HCT116 (cell line): ENCODE measurements around the gene POC1A. TPM values are rescaled to one million over a fixed set of nuclear protein-coding genes. Genes with fewer than 3 reads are reported as not detected.

Source experiments
- ATAC-seq: fragments of 200-7000 bp; cut with Tn5 transposase; 2 replicates; pipeline ENCODE4 v1.9.1; 2020; ENCODE audit warnings: mild to moderate bottlenecking, moderate library complexity
- BruUV-seq: library from RNA; stranded (reverse); fragments of 400-500 nt; replicated peaks from 2 replicates; lab custom pipeline; 2021; lab: Mats Ljungman, UMichigan
- CTCF ChIA-PET: fragments of 300-600 bp; sonication (Branson Sonifier 250); formaldehyde crosslinking; loops from one replicate; lab custom pipeline; 2021; ENCODE audit warnings: antibody characterized with exemption; lab: Charles Lee
- POLR2A ChIA-PET: fragments of 300-600, 350-600 bp; sonication (Branson Sonifier 250); formaldehyde crosslinking; loops from one replicate; lab custom pipeline; 2021; ENCODE audit warnings: antibody characterized with exemption; lab: Charles Lee
- RAD21 ChIA-PET, 2 experiments: fragments of 300-600 bp; sonication (Branson Sonifier 250); formaldehyde crosslinking; loops; one replicate each; lab custom pipeline; 2023; ENCODE audit warnings: low total read pairs in 2 of 2; ENCODE audit not compliant: uncharacterized antibody in 2 of 2, unreplicated experiment in 2 of 2, low non-redundant PET in 1 of 2; lab: Charles Lee
- DNase-seq: peaks from one replicate; pipeline ENCODE4 v3.0.0-alpha.2; 2010; ENCODE audit warnings: low read depth, low spot score
- H2AFZ ChIP-seq: fragments of 200-600 bp; shearing (Covaris generic), sonication (generic); 2 replicates; pipeline ENCODE4 v1.6.1; 2017; ENCODE audit warnings: low read depth, mixed run types, mixed read lengths, antibody characterized with exemption, low read length; ENCODE audit not compliant: poor library complexity, severe bottlenecking
- H3K27ac ChIP-seq: 2 replicates; pipeline ENCODE4 v1.5.1; 2012; ENCODE audit warnings: low read depth, low read length
- H3K27me3 ChIP-seq: fragments of 200-600 bp; sonication (generic); 2 replicates; pipeline ENCODE4 v1.6.1; 2016; ENCODE audit warnings: mixed run types, low read length, mixed read lengths; ENCODE audit not compliant: insufficient read depth
- H3K36me3 ChIP-seq, 2 experiments: fragments of 200-500 bp in 1 of 2; fragments of 200-600 bp in 1 of 2; sonication (Bioruptor generic) in 1 of 2; sonication (generic) in 1 of 2; 2 replicates each; pipeline versions ENCODE4 v1.5.1 to v1.6.1; 2014 to 2016; ENCODE audit warnings: low read length in 2 of 2, inconsistent platforms in 1 of 2, mixed read lengths in 1 of 2, mixed run types in 1 of 2; ENCODE audit not compliant: insufficient read depth in 2 of 2, control insufficient read depth in 1 of 2
- H3K4me1 ChIP-seq, 2 experiments: fragments of 200-600 bp in 1 of 2; sonication (generic) in 1 of 2; 2 replicates each; pipeline versions ENCODE4 v1.5.1 to v1.6.1; 2012 to 2017; ENCODE audit warnings: low read length in 2 of 2, inconsistent platforms in 1 of 2, mild to moderate bottlenecking in 1 of 2, mixed read lengths in 1 of 2, mixed run types in 1 of 2, moderate library complexity in 1 of 2; ENCODE audit not compliant: insufficient read depth in 2 of 2, control insufficient read depth in 1 of 2
- H3K4me2 ChIP-seq: fragments of 200-600 bp; sonication (generic); 2 replicates; pipeline ENCODE4 v1.6.1; 2017; ENCODE audit warnings: mixed run types, low read length, mixed read lengths
- H3K4me3 ChIP-seq, 2 experiments: fragments of 200-600 bp in 1 of 2; sonication (generic) in 1 of 2; replicated peaks in 1 of 2; 2 replicates each; pipeline ENCODE4 v1.5.1; 2011 to 2016; ENCODE audit warnings: low read length in 2 of 2, control low read depth in 1 of 2, low read depth in 1 of 2, mild to moderate bottlenecking in 1 of 2, mixed read lengths in 1 of 2, mixed run types in 1 of 2
- H3K79me2 ChIP-seq: fragments of 200-600 bp; sonication (generic); 2 replicates; pipeline ENCODE4 v1.6.1; 2017; ENCODE audit warnings: mild to moderate bottlenecking, mixed run types, low read length, moderate library complexity, mixed read lengths; ENCODE audit not compliant: insufficient read depth
- H3K9ac ChIP-seq: fragments of 200-600 bp; sonication (generic); 2 replicates; pipeline ENCODE4 v1.6.1; 2016; ENCODE audit warnings: low read length, mixed read lengths
- H3K9me2 ChIP-seq: fragments of 200-600 bp; sonication (generic), shearing (Covaris generic); 2 replicates; pipeline ENCODE4 v1.6.1; 2017; ENCODE audit warnings: mixed run types, mild to moderate bottlenecking, moderate library complexity; ENCODE audit not compliant: insufficient read depth
- H3K9me3 ChIP-seq, 2 experiments: fragments of 200-500 bp in 1 of 2; fragments of 200-600 bp in 1 of 2; sonication (Bioruptor generic) in 1 of 2; sonication (generic) in 1 of 2; 2 replicates each; pipeline ENCODE4 v1.6.1; 2014 to 2017; ENCODE audit warnings: low read length in 2 of 2, mixed read lengths in 2 of 2, inconsistent platforms in 1 of 2, low read depth in 1 of 2, mild to moderate bottlenecking in 1 of 2, mixed run types in 1 of 2, moderate library complexity in 1 of 2; ENCODE audit not compliant: control insufficient read depth in 1 of 2, insufficient read depth in 1 of 2
- H4K20me1 ChIP-seq: fragments of 200-600 bp; sonication (generic), shearing (Covaris generic); 2 replicates; pipeline ENCODE4 v1.6.1; 2017; ENCODE audit warnings: mixed run types, mild to moderate bottlenecking, moderate library complexity; ENCODE audit not compliant: insufficient read depth
- EZH2phosphoT487 ChIP-seq: fragments of 200-600 bp; IDR thresholded peaks from 2 replicates; pipeline ENCODE4 v1.6.1; 2018; ENCODE audit warnings: antibody characterized with exemption, borderline replicate concordance
- RAD21 ChIP-seq: IDR thresholded peaks from 2 replicates; pipeline ENCODE4 v1.6.1; 2012; ENCODE audit warnings: low read depth, mild to moderate bottlenecking
- ZFX ChIP-seq: fragments of 450-650 bp; IDR thresholded peaks from 2 replicates; pipeline ENCODE4 v1.6.1; 2017
- intact Hi-C: fragments of 100-400 bp; cut with micrococcal nuclease; formaldehyde crosslinking; loops from 2 replicates; pipeline ENCODE4 v1.10.0; 2022
- total RNA-seq: library from RNA; stranded (reverse); gene quantifications from one replicate; pipeline ENCODE4 v1.2.1, GENCODE V29; 2021; ENCODE audit not compliant: unreplicated experiment
- TF ChIP-seq, protein P1 (sequence below): IDR thresholded peaks from 2 replicates; pipeline ENCODE4 v1.6.1; 2012

The POC1A gene
- total RNA-seq, 1 experiment from 2014 or later = 34.0 TPM

DNA sequence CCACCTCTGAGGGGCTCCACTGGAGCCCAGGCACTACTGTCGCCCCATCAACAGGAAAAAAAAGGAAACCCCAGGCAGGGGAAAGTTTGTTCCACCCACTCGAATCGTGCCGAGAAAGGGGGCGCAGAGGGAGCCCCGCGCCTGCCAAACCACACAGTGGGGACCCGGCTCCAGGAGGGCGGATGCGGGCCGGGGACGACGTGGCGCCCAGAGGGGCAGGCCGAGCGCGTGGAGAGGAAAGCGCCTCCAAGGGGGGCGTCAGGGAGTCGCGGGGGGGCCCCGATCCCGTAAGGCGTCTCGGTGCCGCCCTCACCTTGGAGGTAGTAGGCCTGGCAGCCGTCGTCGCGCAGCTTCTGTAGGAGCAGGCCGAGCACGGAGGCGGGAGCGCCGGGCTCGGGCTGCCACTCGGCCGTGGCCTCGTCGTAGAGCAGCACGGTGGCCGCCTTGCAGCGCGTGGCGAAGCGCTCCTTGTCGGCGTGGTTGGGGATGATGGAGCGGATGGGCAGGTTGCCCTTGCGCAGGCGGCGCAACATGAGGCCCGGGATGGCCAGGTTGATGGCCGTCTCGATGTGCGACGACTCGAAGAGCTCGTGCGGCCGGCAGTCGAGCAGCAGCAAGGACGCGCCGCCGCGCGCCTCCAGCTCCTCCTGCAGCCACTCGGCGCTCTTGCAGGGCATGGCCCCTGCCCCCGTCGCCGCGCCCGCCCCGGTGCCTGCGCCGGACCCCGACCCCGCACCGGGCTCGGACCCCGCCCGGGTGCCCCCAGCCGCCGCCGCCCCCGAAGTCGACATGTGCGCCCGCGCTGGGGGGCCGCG lies 98.5 kb downstream of the POC1A start:
- Histone ChIP-seq H3K27me3 (no peaks in the 10 kb centered on the region), H3K9me3 (no peaks in the 10 kb centered on the region), H3K79me2 (peaks cover 52% of the 10 kb centered on the region), H3K27ac (peak overlapping the region; percentile 77), H4K20me1 (no peaks in the 10 kb centered on the region), H2AFZ (no peak overlapping the region), H3K4me3 (peak overlapping the region; percentile 85 to 98), H3K4me2 (peak overlapping the region; percentile 98), H3K9ac (peak overlapping the region; percentile 99), H3K9me2 (no peaks in the 10 kb centered on the region), H3K36me3 (peaks cover 6 to 32% of the 10 kb centered on the region in 2 experiments; a peak in 2 of 4 replicates), H3K4me1 (peaks cover 26 to 43% of the 10 kb centered on the region in 2 experiments)
- intact Hi-C loops = loop anchor here (2.0 kb wide), 1 partner anchor 55 kb away; no protein-coding TSS in a partner anchor
- BruUV-seq = no TSS peak
- POLR2A ChIA-PET = interaction anchor here (0.9 to 1.9 kb wide), 3 partner anchors 60 to 73 kb away, joined by 3 to 10 read pairs (median 8); partner anchors contain the start of gene RPL29
- ATAC-seq = peak; percentile 10
- CTCF ChIA-PET = interaction anchor here (0.9 to 1.9 kb wide), 4 partner anchors 65 to 79 kb away, joined by 3 to 6 read pairs (median 3); no protein-coding TSS in a partner anchor
- RAD21 ChIA-PET = interaction anchor here in 1 of 2 experiments (0.6 kb wide), 1 partner anchor 469 kb away, joined by 3 read pairs; no protein-coding TSS in a partner anchor
- TF ChIP-seq ZFX (peak; percentile 85), RAD21 (no peak), EZH2phosphoT487 (no peak)
- TF ChIP-seq, protein P1, sequence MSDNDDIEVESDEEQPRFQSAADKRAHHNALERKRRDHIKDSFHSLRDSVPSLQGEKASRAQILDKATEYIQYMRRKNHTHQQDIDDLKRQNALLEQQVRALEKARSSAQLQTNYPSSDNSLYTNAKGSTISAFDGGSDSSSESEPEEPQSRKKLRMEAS = no peak
- DNase-seq = no peak
